ENCODE results near the gene EXOSC3. TPM values are rescaled to one million over a fixed set of nuclear protein-coding genes. Genes with fewer than 3 reads are reported as not detected.
A peak's percentile ranks its signal among the peaks of the same experiment; 100 is the strongest.

The EXOSC3 gene
- total and polyA plus RNA-seq, 2 of the 13 experiments (the other 11 are each of a cell fraction or from before 2014, with no cell fraction given) = 17.5 to 68.7 TPM

- TF ChIP-seq TP53 (CRISPR knock-in tag; conservative IDR thresholded peaks at IDR 0.05) = no peak
- TF ChIP-seq ZNF468 (CRISPR knock-in tag; IDR thresholded peaks at IDR 0.05) = no peak
- TF ChIP-seq DPF2 (CRISPR knock-in tag; IDR thresholded peaks at IDR 0.05; ENCODE audit: borderline replicate concordance, low read depth) = no peak
- no peak for TF ChIP-seq ZNF446 (CRISPR knock-in tag; IDR thresholded peaks at IDR 0.05)
- TF ChIP-seq ZNF567 (CRISPR knock-in tag; IDR thresholded peaks at IDR 0.05; ENCODE audit: borderline replicate concordance) = peak; percentile 96
- peak; percentile 94 for TF ChIP-seq ZNF691 (CRISPR knock-in tag; IDR thresholded peaks at IDR 0.05; ENCODE audit: borderline replicate concordance, low read depth)
- TF ChIP-seq SP5 (CRISPR knock-in tag; IDR thresholded peaks at IDR 0.05; ENCODE audit: borderline replicate concordance, low read depth) = peak; percentile 72
- TF ChIP-seq ZZZ3 (CRISPR knock-in tag; IDR thresholded peaks at IDR 0.05; ENCODE audit: borderline replicate concordance) = peak; percentile 56; the same call in 1 of the 2 replicates
- TF ChIP-seq ZNF775 (CRISPR knock-in tag; IDR thresholded peaks at IDR 0.05; ENCODE audit: borderline replicate concordance) = no peak
- peak; percentile 74 for TF ChIP-seq ZNF776 (CRISPR knock-in tag; IDR thresholded peaks at IDR 0.05)
- TF ChIP-seq ZNF253 (CRISPR knock-in tag; IDR thresholded peaks at IDR 0.05; ENCODE audit: borderline replicate concordance) = no peak
- TF ChIP-seq MAFG (CRISPR knock-in tag; IDR thresholded peaks at IDR 0.05) = no peak; the same call in 1 of the 2 replicates
- peak; percentile 89 for TF ChIP-seq ZNF589 (CRISPR knock-in tag; conservative IDR thresholded peaks at IDR 0.05)
- TF ChIP-seq ZNF766 (CRISPR knock-in tag; IDR thresholded peaks at IDR 0.05; ENCODE audit: borderline replicate concordance) = no peak
- no peak for TF ChIP-seq MBNL3 (CRISPR knock-in tag; conservative IDR thresholded peaks at IDR 0.05)
- TF ChIP-seq ZNF318 (CRISPR knock-in tag; IDR thresholded peaks at IDR 0.05) = no peak
- peak; percentile 84 for TF ChIP-seq SRSF1 (optimal IDR thresholded peaks at IDR 0.05; ENCODE audit: low read depth, low read length)
- no peak for TF ChIP-seq ZNF33A (CRISPR knock-in tag; IDR thresholded peaks at IDR 0.05; ENCODE audit: borderline replicate concordance)
- peak; percentile 89; the same call in 1 of the 2 replicates for TF ChIP-seq ZFP36L1 (CRISPR knock-in tag; IDR thresholded peaks at IDR 0.05)
- no peak for TF ChIP-seq RAD51 (IDR thresholded peaks at IDR 0.05; ENCODE audit: borderline replicate concordance)
- no peak for TF ChIP-seq HHEX (CRISPR knock-in tag; IDR thresholded peaks at IDR 0.05)
- peak; percentile 84; the same call in 1 of the 2 replicates for TF ChIP-seq TOE1 (CRISPR knock-in tag; IDR thresholded peaks at IDR 0.05)
- TF ChIP-seq ZFP62 (CRISPR knock-in tag; IDR thresholded peaks at IDR 0.05) = no peak
These were observed 15.9 kb upstream of the EXOSC3 start, which contains the start of gene DCAF10 (continued) for GRCh38 chr9:37800631-37801286.
